HG02884 (cell line): Measurements from ENCODE around the gene LNX2.

ENCODE experiments used
- ATAC-seq: cut with Tn5 transposase; IDR thresholded peaks from one replicate; pipeline ENCODE4 v1.9.1; 2021; ENCODE audit warnings: mild to moderate bottlenecking, moderate library complexity; ENCODE audit not compliant: unreplicated experiment

The LNX2 gene

DNA sequence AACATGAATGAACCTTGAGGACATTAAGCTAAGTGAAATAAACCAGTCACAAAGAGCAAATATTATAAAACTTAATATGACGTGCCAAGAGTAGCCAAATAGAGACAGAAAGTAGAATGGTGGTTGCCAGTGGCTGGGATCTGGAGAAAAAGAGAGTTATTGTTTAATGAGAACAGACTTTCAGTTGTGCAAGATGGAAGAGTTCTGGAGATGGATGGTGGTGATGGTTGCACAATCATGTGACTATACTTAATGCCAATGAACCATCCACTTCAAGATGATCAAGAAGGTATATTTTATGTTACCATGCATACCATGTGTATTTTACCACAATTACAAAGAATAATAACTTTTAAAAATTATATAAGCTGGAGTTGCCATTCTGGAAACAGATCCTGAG, 104.2 kb downstream of the LNX2 start:
- no peak for ATAC-seq

DNA sequence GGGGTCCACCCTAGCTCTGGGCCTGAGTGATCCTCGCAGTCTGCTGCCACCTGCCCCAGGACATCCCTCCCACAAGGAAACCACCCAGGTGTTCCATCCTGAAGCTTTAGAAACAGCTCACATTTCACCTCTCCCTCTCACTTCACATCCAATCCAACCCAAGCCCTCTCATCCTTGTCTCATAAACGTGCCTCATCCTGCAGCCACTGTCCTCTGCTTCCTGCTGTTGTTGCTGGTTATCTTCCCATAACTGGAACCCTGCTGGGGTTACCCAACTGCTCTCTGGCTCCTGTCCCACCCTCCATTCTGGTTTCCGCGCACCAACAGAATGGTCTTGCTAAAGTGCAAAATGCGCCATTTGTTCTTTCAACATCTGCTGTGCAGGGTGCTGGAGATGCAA, 110.2 kb downstream of the LNX2 start:
- ATAC-seq, result no peak

DNA sequence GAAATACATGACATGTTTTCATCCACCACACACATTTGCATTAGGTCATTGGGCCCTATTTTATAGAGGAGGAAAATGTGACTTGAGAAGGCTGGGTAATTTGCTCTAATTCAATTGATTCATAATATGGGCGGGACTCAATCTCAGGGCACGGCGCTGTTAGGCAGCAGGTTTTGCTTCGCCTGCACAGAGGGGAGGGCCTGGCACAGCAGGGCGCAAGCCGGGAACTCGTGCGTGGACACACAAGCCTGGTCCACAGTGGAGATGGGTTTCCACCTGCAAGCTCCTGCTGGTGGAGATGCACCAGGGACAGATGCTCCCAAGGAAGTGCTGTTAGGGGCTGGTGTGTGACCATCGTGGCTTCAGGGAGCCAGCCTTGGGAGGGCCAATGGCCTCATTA, 111.5 kb downstream of the LNX2 start:
- no peak for ATAC-seq

DNA sequence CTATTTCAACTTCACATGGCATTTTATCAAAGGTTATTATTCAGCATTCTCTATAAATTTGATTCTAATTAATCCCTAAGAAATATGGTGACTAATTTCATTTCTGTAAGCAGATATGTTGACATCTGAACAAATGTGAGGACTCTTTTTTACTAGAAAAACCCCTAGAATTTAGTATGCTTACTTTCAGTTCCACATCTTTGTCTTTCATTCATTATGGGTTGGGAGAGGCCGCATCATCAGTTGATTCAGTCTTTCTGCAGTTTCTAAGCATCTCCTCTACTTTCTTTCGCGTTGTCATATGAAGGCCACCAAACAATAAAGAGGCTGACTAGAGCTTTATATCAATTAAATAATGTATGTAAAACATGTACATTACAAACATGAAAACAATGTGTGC, 114.5 kb downstream of the LNX2 start:
- no peak for ATAC-seq

DNA sequence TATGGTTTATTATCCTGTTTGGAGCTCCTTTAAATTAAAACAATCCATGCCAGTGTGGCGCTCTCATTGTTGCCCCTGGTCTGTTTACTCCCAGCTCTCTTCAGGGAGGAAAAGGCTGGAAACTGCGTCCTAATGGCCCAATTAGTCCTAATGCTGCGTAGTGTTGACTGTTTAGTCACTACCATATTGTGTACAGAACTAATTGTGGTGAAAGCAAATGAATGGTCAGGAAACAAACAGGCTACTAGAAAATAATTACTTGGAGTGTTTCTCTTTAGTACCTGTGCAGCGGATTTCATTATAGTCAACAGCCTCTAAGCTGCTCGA, 115.5 kb downstream of the LNX2 start:
- no peak for ATAC-seq

DNA sequence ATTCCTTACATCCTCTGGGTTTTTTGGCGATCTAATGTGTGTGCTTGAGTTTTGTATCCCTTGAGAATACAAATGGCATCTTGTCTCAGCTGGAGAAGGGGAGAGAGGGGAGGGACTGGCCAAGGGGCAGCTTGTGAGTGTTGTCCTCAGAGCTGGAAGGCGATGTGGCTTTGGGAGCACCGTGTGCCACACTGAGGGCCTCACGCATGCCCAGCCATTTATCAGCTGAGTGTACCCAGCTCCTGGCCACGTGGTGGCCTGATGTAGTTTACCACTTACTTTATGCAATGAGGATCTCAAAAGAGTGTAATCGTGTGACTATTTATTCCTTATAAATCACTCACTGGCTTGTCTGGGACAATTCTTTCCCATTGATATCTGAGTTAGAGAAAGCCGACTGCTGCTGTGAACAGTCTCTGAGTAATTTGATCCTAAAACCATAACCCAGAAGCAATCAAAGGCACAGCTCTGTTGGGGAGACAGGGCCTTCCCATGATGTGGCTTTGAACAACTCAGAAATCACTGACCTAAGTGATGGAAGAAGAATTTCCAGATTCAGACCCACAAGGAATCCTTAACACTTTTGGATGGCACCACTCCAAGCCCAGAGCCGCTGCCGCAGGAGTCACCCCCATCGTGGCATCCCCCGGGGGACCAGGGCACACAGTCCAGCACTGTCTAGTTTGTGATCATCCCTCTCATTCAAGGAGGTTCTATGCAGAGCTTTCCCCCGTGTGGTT, 116.0 kb downstream of the LNX2 start:
- ATAC-seq, result no peak

DNA sequence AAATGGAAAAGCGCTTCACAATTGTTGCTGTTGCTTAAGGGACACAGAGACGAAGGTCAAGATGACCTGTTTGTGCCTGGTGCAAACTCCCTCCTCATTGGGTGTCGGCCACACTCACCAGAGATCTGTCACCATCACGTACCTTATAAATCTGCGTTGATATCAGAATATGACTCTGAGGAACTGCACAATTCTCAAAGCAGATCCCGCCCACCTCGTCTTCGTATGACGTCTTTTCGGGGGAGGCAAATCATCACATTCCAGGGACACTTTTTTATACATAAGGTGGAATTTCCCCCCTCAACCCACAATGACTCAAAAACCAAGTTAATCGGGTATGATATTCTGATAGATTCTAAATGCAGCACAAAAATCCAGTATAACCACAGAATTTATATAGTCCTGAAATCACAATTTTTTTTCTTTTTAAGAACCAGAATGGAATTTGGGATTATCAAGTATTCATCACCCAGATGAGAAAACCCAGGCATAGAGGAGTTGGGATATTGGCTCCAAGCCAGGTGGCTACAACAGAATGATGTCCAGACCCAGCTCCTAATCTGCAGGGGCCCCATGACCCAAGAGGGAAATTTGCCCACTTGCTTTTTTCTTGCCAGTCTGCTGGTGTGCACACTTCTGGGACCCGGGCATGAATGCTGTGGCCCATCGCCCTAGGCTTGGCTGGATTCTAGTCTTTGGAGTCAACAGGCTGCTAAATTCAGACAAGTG, 119.4 kb downstream of the LNX2 start:
- no peak for ATAC-seq

DNA sequence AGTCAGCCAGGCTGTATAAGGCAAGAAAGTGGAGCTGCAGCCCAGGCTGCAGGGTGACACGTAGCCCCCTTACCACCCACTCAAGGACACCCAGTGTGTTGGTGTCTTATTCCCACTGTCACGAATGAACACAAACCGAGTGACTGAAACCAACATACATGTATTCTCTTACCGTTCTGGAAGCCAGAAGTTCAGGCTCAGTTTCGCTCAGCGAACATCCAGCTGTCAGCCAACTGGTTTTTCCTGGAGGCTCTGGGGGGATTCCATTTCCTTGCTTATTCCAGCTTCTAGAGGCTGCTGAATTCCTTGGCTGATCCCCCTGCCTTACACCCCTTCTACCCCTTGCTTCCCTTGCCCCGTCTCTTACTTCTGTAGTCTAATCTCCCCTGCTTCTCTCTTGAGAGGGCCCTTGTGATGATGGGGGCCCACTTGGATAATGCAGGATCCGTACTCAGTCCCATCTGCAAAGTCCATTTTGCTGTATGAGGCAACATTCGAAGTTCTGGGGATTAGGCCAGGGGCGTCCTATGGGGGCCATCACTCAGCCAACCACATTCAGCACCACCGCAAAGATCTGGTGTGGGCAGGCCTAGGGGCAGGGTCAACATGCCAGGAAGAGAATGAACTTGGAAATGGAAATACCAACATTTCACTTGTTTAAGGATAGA, 122.6 kb downstream of the LNX2 start:
- ATAC-seq, result no peak

DNA sequence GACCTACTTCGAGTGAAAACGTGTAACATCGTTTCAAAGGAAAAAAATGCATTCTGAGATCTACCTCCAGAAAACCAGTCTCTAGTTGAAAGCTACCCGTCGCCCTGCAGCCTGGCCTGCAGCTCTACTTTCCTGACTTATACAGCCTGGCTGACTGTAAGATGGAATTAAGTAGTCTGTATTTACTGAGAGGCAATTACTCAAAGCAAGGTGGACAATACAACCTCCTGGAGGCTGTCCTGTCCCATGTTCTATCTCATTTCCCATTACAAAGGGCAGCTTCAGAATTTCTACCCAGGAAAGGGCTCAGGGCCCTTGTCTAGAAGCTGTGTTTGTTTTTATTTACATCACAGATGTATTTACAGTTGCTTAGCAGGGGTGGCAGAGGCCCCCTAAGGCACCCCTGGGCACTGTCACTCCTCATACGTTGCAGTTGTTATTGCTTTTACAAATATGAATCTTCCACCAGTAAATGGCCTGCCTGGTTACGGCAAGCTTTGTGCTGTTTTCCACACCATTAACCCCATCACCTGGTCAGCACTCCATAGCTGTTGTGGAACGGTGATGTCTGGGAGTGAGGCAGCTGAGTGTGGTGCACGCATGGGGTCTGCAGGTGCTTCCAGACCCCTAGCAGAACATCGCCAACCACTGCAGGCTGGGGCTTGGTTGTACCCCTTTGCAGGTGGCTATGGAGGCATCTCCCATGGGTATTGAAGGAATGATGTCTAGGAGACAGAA, 123.6 kb downstream of the LNX2 start:
- no peak for ATAC-seq

DNA sequence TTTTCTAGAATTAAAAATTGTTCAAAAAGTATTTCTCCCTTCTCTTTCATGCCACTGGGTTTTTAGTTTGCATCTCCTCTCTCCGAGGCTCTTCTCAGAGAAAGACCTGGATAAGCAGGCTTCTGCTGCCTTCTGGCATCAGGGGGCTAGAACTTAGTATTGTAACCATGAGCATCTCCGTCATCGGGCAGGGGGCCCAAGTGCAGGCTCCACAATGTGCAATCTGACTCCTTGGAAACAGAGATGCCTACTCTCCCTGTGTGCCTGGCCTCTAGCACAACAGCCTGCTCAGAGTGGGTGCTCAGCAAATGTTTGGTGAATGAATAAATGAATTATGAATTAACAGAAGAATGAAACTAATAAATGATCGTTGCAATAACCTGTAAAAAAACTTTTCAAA, 124.3 kb downstream of the LNX2 start:
- ATAC-seq, result no peak
